HG02973 (cell line): ENCODE measurements around the gene ARHGAP26.
A peak's percentile ranks its signal among the peaks of the same experiment; 100 is the strongest.

Experiments
- ATAC-seq: cut with Tn5 transposase; IDR thresholded peaks from one replicate; pipeline ENCODE4 v1.9.1; 2021; ENCODE audit warnings: moderate library complexity; ENCODE audit not compliant: unreplicated experiment

Gene ARHGAP26

DNA sequence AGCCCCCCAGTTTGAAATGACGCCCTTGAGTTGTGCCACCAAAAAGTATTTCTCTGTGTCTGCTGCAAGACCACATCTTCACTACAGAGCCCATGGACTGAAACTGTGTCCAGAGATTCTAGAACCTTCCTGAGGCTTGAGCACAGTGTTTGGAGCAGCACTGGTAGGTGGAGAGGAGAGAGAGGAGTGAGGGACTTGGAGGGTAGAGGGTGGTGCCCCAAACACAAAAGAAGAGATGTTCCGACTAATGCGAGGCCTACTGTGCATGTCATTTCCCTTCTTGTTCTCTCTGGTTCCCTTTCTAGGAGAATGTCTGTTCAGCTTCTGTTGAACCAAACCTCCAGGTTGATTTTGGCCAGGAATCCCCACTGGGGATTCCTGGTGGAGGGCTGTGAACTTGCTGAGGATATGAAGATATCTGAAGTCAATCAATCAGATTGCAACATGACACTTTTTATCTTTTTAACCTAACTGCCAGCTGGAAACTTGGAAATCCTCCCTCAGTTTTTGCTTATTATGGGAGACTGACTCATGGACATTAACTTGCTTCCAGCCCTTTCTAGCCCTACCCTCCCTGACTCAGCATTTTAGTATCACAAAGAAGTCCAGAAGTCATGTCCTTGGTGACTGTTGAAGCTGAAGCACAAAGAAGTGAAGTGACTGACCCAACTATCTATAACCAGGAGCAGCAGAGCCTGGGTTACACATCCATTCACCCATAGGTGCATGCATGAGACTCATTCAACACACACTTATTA lies 478.8 kb downstream of the ARHGAP26 start:
- ATAC-seq = no peak

DNA sequence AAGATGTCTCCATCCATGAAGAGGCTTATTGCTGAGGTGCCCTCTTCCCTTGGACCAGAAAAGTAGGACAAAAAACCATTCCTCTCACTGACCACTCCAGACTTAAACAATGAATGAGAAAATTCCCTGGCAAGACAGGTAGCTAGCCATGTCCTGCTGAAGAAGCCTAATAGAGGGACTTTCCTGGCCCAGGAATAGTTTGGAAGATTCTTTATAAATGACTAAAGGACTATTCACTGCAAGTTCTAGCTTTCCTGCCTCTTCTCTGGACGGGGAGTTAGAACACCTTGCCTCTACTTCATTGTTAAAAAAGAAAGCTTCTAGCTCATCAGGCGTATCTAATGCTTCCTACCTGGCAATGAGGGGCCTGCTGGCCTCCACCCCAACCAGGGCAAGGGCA lies 479.7 kb downstream of the ARHGAP26 start:
- ATAC-seq = no peak

DNA sequence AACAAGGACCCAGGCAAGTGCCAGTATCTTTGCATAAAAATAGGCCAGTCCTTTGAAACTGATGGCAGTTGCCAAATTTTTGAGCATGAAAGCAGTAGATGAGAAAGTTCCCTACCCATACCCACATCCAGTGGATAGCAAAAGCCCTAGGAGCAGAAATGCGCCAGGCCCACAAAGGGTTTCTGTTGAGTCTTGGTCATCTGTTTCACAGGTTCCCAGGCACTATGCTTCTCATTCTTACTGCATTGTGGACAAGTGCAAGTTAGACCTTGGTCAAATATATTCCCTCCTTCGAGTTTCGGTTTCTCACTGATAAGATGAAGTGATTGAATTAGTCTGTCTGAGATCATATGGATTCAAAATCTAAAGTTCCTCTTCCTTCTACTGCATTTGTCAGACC lies 481.0 kb downstream of the ARHGAP26 start:
- no peak for ATAC-seq

DNA sequence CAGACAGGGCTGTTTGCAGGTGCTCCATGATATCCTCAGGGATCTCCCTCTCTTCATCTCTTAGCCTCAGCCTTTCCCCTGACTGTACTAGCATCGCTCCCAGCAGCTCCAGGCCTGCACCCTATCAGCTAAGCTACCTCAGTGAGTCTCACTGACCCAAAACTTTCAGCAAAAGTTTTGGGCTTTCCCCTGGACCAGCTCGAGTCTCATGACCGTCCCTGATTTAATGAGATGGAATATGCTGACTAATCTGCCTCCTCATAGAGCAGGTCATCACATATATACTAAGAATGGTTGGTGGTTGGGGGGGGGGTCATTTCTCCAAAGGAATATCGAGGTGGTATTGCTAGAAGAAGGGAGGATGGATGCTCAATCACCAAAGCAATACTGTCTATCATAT lies 481.8 kb downstream of the ARHGAP26 start:
- no peak for ATAC-seq

DNA sequence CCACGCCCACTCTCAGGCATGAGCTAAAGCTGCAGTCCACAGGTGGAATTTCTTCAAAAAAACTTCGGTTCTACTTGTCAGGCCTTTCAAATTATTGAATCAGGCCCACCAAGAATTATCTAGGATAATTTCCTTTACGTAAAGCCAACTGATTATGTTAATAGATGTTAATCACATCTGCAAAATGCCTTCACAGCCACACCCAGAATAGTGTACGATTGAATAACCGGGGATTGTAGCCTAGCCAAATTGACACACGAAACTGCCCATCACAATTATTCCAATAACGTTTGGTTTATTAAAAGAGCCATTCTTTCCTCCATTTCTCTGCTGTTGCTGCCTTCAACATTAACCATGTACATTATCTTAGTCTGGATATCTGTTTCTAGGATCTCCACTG lies 484.6 kb downstream of the ARHGAP26 start:
- no peak for ATAC-seq

DNA sequence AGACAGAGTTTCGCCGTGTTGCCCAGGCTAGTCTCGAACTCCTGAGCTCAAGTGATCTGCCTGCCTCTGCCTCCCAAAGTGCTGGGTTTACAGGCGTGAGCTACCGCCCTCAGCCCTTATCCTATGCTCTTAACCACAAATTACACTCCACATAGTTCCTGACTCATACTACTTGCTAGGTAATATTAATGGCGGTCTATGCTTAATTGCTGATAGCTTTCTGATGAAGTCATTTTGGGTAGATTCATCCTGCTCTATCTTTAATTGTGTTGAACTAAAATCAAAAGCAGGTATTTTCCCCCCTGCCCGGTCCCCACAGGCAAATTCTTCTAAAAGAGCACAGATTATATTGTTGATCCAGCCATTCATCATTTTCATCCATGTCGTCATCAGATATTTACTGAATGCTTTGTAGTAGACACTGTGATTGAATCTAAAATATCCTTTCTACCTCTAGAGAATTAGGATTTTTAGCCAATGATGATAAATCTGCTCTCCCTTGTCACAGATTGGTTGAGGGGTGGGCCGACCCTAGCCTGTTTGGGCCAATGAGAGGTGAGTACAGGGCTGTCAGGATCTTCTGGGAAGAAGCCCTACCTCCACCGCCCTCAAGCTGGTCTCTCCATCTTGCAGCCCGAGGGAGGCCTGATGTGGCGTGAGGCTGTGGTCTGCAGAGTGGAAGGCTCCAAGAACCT lies 488.5 kb downstream of the ARHGAP26 start:
- no peak for ATAC-seq

DNA sequence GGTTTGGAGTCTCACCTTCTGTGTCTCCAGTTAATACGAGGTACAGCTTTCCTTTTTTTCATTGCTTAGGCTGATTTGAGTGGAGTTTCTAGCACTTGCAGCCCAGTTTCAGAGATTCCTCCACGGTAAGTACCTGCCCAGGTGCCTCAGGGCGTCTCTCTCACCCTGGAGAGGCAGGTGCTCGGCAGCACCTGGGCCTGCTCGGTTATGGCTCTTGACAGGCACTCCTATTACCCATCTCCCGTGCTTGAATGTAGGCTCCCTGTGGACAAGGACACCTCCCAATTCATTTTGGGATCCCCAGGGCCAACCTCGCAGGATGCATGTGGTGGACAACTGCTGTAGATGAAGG lies 489.1 kb downstream of the ARHGAP26 start:
- ATAC-seq = no peak

DNA sequence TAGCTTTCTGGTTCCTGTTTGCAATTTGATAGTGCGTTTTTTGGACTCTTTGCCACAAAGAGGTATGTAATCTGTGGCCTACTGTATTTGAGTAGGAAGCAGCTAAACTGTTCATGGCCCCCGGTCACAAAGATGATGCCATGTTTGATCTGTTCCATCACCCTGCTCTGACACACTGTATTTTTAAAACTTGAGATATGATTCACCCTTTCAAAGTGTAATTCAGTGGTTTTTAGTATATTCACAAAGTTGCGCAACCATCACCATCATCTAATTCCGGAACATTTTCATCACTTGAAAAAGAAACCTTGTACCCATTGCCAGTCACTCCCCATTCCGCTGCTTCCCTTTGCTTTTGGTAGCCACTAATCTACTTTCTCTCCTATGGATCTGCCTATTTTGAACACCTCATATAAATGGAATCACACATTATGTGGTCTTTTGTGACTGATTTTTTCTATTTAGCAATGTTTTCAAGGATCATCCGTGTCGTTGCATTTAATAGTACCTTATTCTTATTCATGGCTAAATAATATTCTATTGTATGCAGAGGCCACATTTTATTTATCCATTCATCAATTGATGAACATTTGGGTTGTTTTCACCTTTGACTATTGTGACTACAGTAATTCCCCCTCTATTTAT lies 491.7 kb downstream of the ARHGAP26 start:
- ATAC-seq = no peak

DNA sequence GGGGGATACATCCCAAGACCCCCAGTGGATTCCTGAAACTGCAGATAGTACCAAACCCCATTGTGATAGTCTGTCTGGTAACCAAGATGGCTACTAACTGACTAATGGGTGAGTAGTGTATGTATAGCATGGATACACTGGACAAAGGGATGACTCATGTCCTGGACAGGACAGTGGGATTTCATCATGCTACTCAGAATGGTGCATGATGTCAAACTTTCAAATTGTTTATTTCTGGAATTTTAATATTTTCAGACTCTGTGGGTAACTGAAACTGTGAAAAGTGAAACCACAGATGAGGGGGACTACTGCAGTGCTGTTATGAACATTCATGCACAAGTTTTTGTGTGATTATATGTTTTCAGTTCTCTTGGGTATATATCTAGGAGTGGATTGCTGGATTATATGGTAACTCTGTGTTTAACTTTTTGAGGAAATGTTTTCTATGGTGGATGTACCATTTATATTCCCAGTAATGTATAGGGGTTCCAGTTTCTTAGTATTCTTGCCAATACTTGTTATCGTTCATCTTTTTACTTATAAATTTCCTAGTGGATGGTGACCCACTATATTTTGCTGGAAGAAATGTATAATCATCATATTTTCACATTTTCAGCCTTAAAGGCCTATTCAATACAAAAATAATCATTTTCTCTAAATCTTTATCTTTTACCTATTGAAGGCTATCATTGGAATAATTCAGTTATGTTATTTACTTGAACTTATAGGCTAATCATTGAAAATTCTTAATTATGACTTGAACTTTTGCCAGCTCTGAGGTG lies 492.4 kb downstream of the ARHGAP26 start:
- ATAC-seq = peak; percentile 76

DNA sequence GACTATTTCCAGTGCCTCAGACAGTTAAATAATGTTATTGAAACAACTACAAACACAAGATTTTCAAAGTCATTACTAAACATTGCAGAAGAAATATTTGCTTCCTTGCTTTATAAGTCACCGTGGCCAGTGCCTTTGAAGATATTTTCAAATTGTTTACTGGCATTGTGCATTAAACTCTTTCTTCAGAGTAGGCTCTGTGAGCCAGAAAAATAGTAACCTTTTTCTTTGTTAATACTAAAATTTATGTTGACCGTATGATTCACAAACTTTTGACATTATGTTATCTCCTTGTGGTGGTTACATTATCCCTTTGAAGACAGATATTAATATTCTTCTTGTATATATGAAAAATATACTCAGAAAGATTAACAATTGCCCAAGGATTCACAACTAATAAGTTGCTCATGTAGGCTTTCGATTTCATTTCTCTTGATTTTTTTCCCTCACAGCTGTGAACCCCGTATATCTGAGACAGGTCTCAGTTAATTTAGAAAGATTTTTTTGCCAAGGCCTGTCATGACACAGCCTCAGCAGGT lies 493.2 kb downstream of the ARHGAP26 start:
- no peak for ATAC-seq

DNA sequence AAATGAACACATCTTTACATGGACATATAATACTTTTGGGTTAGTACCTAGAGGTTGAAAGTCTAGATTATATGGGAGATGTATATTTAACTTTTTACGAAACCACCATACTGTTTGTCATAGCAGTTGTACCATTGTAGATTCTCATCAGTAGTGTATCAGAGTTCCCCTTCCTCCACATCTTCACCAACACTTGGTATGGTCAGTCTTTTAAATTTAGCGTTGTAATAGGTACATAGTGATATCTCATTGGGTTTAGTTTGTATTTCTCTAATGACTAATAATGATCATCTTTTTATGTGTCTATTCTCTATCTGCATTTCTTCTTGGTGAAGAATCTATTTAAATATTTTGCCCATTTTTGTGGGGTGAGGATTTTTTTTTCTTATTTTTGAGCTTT lies 495.8 kb downstream of the ARHGAP26 start:
- no peak for ATAC-seq

DNA sequence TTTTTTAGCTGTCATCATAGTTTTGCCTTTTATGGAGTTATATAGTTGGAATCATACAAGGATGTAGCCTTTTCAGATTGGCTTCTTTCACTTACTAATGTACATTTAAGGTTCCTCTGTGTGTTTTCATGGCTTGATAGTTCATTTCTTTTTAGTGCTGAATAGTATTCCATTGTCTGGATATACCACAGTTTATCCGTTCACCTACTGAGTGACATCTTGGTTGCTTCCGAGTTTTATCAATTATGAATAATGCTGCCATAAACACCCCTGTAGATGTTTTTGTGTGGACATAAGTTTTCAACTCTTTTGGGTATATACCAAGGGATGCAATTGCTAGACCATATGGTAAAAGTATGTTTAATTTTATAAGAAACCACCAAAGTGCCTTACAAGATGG lies 497.0 kb downstream of the ARHGAP26 start:
- ATAC-seq = no peak

DNA sequence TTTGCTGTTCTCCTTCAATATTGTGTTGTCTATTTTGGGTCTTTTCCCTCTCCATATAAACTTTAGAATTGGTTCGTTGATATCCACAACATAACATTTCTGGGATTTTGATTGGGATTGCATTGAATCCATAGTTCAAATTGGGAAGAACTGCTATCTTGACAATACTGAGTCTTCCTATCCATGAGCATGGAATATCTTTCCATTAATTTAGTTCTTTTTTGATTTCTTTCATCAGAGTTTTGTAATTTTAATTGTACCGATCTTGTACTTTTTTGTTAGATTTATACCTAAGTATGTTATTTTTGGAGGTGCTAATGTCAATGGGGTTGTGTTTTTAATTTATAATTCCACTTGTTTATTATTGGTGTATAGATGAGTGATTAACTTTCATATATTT lies 498.2 kb downstream of the ARHGAP26 start:
- ATAC-seq = no peak

DNA sequence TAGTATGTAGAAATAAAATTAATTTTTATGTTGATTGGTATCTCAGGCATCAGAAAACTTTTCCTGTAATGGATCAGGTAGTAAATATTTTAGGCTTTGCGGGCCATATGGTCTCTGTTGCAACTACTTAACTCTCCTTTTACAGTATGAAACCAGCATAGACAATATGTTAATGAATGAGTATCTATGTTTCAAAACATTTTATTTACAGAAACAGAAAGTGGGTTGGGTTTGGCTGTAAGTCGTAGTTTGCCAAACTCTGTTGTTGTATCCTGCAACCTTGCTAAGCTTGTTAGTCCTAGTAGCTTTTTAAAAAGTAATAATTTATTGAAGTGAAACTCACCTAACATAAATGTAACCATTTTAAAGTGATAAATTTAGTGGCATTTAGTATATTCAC lies 501.3 kb downstream of the ARHGAP26 start:
- no peak for ATAC-seq

DNA sequence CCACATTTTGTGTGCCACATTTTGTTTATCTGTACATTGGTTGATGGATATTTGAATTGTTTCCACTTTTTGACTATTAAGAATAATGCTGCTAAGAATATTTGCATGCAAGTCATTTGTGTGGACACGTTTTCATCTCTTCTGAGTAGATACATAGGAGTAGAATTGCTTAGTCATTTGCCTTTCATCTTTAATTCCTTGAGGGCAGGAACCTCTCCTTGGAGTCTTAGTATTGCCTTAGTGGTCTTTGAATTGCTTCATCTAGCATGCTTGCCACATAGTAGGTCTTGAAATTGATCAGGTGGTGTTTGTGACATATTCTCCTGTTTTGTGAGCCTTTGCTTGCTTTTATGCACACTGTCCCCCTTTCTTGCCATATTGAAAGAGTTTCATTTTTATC lies 504.8 kb downstream of the ARHGAP26 start:
- no peak for ATAC-seq

DNA sequence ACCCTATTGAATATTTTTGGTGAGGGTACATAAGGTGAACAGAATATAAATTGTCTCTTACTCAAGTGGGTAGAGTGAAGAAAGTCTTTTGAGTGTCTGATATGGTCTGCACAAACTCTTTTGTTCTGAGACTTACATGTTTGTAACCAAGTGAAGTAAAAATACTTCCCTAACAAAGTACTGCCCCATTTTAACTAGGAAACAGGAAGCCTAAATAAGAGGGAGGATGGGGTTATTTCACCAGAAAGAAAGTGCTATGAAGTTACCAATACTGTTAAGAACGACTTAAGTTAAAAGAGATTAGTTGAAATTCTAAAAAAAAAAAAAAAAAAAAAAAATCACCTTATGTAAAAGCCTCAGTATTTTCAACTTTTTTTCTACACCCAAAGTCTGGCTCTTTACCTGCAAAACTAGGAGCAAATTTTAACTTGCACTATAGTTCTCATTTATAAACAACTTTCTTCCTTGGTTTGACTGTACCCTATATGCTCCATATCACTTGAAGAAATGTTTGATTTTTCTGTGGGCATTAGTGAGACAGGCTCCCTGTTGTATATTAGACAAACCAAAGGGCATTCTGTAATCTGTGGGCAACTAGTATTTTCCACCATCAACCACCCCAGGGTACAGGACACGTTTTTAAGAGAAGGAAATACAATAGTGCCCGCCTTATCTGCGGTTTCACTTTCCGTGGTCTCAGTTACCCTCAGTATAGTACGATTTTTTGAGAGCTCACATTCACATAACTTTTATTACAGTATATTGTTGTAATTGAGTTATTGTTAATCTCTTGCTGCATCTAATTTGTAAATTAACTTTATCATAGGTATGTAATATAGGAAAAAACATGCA lies 505.6 kb downstream of the ARHGAP26 start:
- no peak for ATAC-seq

DNA sequence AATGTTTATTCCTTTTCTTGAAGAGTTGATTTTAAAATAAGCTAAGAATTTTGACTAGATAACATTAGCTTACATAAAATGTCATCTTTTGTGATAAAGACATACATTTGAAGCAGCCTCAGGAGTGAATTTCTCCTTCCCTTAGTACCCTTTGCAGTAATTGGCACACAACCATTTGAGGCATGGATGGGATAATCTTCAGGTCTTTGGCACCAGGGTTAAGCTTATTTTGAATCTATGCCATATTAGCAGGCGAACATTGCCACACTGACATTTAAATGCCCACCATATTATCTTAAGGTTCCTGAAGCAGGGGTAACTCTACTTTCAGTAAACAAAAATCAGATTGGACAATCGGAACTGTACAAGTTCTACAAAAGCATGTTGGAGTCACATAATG lies 507.4 kb downstream of the ARHGAP26 start:
- no peak for ATAC-seq
